Central memory CD8-positive, alpha-beta T cell (primary cell): ENCODE results near the gene SPATS2L.

Source experiments
- ATAC-seq: fragments of 150-1000 bp; cut with Tn5 transposase; replicated peaks from 2 replicates; pipeline ENCODE4 v1.10.0; 2022; ENCODE audit warnings: mild to moderate bottlenecking, moderate FRiP score, moderate number of reproducible peaks; ENCODE audit not compliant: poor library complexity, severe bottlenecking; ENCODE audit errors: extremely low read depth
- DNase-seq, 2 donors: peaks; one replicate each; pipeline ENCODE4 v3.0.0; 2021; ENCODE audit warnings: low spot score in 2 of 2
- H3K27ac Mint-ChIP-seq: one replicate; pipeline ENCODE4 v1.8.0; 2022; ENCODE audit warnings: low read depth, mild to moderate bottlenecking, moderate library complexity, mixed read lengths
- H3K27me3 Mint-ChIP-seq: one replicate; pipeline ENCODE4 v1.8.0; 2022; ENCODE audit warnings: mixed read lengths
- H3K36me3 Mint-ChIP-seq: one replicate; pipeline ENCODE4 v1.8.0; 2022; ENCODE audit warnings: mild to moderate bottlenecking, moderate library complexity, mixed read lengths; ENCODE audit not compliant: insufficient read depth
- H3K4me1 Mint-ChIP-seq: one replicate; pipeline ENCODE4 v1.8.0; 2022; ENCODE audit warnings: mixed read lengths
- H3K4me3 Mint-ChIP-seq: one replicate; pipeline ENCODE4 v1.8.0; 2022; ENCODE audit warnings: mild to moderate bottlenecking, moderate library complexity, mixed read lengths
- H3K9me3 Mint-ChIP-seq: one replicate; pipeline ENCODE4 v1.8.0; 2022; ENCODE audit warnings: mixed read lengths

The SPATS2L gene

GRCh38 chr2:200314976-200315567 lies 8.6 kb downstream of the SPATS2L start:
- H3K4me1 Mint-ChIP-seq = no peaks in the 10 kb centered on the region
- H3K27ac Mint-ChIP-seq = no peak overlapping the region
- H3K4me3 Mint-ChIP-seq = no peak overlapping the region
- H3K27me3 Mint-ChIP-seq = no peaks in the 10 kb centered on the region
- no peaks in the 10 kb centered on the region for H3K9me3 Mint-ChIP-seq
- ATAC-seq = no peak
- peaks cover 2% of the 10 kb centered on the region for H3K36me3 Mint-ChIP-seq
- DNase-seq = no peak

GRCh38 chr2:200317975-200318374 lies 11.5 kb downstream of the SPATS2L start:
- no peaks in the 10 kb centered on the region for H3K27me3 Mint-ChIP-seq
- H3K27ac Mint-ChIP-seq = no peak overlapping the region
- no peak for DNase-seq
- ATAC-seq = no peak
- H3K4me1 Mint-ChIP-seq = no peaks in the 10 kb centered on the region
- H3K9me3 Mint-ChIP-seq = no peaks in the 10 kb centered on the region
- no peak overlapping the region for H3K4me3 Mint-ChIP-seq
- H3K36me3 Mint-ChIP-seq = peaks cover 2% of the 10 kb centered on the region

DNA sequence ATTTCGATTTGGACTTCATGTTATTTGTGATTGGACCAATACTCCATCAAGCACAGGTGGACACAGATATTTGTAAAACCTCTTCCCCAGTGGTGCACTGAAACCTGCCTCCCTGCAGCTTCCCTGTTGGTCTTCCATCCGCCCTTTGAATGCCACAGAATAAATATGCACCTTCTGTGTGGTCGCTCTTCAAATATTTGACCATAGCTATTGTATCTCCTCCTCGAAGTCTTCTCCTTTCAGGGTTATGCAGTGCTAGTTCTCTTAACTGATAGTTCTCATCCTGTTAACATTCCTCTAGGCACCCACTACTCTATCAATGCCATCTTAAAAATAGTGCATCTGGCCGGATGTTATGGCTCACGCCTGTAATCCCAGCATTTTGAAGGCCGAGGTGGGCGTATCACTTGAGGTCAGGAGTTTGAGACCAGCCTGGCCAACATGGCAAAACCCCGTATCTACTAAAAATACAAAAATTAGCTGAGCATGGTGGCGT lies 12.5 kb downstream of the SPATS2L start:
- Mint-ChIP-seq H3K4me1 (no peaks in the 10 kb centered on the region), H3K9me3 (no peaks in the 10 kb centered on the region), H3K4me3 (no peak overlapping the region), H3K27me3 (no peaks in the 10 kb centered on the region), H3K27ac (no peak overlapping the region), H3K36me3 (peaks cover under 1% of the 10 kb centered on the region)
- DNase-seq (no peak), ATAC-seq (no peak)

DNA sequence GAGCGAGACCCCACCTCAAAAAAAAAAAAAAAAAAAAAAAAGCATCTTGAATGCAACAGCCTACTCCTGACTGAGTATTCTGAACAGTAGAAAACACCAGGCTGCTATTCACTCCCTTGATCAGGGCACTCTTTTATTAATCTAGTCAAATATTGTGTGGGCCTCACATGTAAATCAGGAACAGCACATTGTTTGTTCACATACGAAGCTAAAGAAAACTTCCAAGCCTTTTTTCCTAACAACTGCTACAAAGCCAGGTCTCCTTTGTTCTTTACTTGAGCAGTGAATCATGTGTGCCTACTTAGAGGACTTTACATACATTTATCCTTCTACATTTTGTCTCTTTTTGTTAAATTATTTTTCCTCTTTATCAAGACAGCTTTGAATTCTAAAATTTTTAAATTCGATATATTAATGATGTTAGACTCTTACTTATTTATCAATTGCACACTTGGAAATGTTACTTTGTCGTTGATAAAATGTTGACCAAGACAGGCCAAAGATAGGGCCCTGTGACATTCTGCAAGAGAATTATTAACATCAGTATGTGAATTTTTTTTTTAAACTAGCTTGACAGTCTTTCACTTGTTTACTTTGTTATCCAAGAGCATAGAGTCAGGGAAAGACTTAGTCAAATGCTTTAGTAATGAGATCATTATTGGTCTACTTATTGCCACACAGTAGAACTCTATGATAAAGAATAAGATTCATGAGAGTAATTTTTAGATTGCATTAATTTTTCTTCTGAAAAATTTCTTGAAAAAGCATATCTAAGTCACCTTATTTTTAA lies 13.2 kb downstream of the SPATS2L start:
- no peak overlapping the region for H3K27ac Mint-ChIP-seq
- H3K9me3 Mint-ChIP-seq = no peaks in the 10 kb centered on the region
- no peaks in the 10 kb centered on the region for H3K27me3 Mint-ChIP-seq
- H3K4me3 Mint-ChIP-seq = no peak overlapping the region
- no peak for ATAC-seq
- no peaks in the 10 kb centered on the region for H3K4me1 Mint-ChIP-seq
- DNase-seq = no peak
- H3K36me3 Mint-ChIP-seq = no peaks in the 10 kb centered on the region

- Mint-ChIP-seq H3K27me3 (no peaks in the 10 kb centered on the region), H3K36me3 (no peaks in the 10 kb centered on the region), H3K4me3 (no peak overlapping the region), H3K9me3 (no peaks in the 10 kb centered on the region), H3K27ac (no peak overlapping the region), H3K4me1 (no peaks in the 10 kb centered on the region)
- ATAC-seq (no peak), DNase-seq (no peak)
Measured at GRCh38 chr2:200320344-200320743, 13.9 kb downstream of the SPATS2L start.

DNA sequence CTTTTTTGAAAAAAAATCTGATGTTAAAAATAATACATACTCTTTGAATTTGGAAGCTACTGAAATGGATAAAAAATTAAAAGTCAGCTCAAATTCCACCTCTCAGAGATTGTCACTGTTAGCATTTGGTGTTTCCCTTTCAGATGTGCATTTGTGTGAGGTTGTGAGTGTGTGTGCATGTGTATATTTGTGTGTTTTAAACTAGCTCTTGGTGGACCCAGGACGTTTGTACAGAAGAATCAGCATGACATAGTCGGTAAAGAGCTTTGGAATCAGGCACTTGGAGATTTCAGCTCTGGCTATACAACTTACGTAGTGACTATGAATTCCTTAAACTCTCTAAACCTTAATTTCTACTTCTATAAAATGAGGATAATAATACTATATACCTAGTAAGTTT lies 14.5 kb downstream of the SPATS2L start:
- no peak for ATAC-seq
- H3K4me1 Mint-ChIP-seq = no peaks in the 10 kb centered on the region
- no peaks in the 10 kb centered on the region for H3K27me3 Mint-ChIP-seq
- H3K27ac Mint-ChIP-seq = no peak overlapping the region
- H3K9me3 Mint-ChIP-seq = no peaks in the 10 kb centered on the region
- no peaks in the 10 kb centered on the region for H3K36me3 Mint-ChIP-seq
- H3K4me3 Mint-ChIP-seq = no peak overlapping the region
- no peak for DNase-seq

DNA sequence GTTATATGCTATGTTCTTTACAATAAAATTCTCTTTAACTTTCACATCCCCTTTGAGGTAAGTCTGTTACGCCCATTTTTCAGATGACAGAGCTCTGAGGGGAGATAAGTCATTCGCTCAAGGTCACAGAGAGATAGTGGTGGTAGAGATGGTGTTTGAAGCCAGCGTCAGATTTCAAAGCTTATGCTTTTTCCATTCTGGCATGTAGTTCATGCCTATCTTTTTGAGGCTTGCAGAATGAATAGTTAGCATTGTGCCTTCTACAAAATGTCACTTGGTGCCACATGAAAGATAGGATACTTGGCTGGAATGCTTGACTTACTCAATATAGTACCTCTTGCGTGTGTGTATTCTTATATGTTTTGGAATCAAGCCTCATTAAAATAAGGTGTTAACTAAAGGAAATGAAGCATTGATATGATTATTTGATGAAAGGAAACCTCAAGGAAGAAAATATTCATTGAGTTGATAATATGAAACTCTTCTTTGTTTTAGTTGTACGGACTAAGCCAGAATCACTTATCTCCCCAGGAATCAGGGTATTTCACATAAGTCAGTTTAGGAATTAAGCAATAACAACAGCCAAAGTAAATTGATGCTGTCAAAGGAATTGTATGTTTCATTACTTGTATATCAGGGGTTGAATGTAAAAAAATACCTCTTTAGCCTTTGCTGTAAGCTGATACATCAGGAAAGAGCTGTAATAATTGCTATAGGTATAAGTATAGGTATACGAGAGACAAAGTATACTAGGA lies 15.5 kb downstream of the SPATS2L start:
- DNase-seq (no peak), ATAC-seq (no peak)
- Mint-ChIP-seq H3K27ac (no peak overlapping the region), H3K4me1 (no peaks in the 10 kb centered on the region), H3K9me3 (no peaks in the 10 kb centered on the region), H3K4me3 (no peak overlapping the region), H3K36me3 (no peaks in the 10 kb centered on the region), H3K27me3 (no peaks in the 10 kb centered on the region)

DNA sequence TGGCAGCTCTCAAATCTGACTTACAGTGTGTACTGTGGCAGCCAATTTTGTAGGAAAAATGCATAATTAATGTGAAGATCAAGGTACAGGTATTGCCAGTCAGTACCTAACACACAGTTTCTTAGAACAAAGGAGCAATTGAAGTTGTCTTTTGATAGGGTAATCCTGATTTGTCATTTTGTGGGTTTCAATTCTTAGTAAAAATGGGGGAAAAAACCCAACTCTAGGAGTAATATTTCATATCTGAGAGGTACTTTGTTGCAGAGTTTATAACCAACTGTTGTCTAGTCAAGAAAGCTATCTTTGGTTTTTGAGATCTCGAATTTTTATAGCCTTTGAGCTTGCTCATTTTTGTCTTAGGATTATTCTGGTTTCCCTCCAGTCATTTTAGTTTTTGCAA lies 16.1 kb downstream of the SPATS2L start:
- H3K36me3 Mint-ChIP-seq = no peaks in the 10 kb centered on the region
- H3K4me1 Mint-ChIP-seq = no peaks in the 10 kb centered on the region
- ATAC-seq (no peak), DNase-seq (no peak)
- no peaks in the 10 kb centered on the region for H3K27me3 Mint-ChIP-seq
- H3K27ac Mint-ChIP-seq = no peak overlapping the region
- H3K9me3 Mint-ChIP-seq = no peaks in the 10 kb centered on the region
- H3K4me3 Mint-ChIP-seq = no peak overlapping the region

DNA sequence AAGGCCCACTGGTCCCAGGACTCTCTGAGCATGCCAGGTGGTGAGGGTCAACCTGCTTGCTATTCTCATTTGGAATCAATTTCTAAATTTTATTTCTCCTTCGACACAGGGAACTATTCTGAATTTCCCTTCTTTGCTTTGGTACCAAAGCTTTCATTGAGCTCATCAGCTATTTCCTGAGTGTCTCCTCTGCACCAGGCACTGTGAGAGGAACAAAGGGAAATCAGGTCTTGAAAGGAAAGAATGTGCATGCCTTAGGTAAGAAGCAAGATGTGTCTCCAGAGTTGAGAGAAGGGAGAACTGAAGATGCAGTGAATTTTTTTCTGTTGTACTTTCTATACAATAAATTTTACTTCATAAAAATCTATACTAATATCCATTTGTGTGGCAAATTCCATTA lies 17.9 kb downstream of the SPATS2L start:
- no peak for ATAC-seq
- no peaks in the 10 kb centered on the region for H3K4me1 Mint-ChIP-seq
- no peaks in the 10 kb centered on the region for H3K36me3 Mint-ChIP-seq
- DNase-seq = no peak
- no peak overlapping the region for H3K27ac Mint-ChIP-seq
- no peaks in the 10 kb centered on the region for H3K9me3 Mint-ChIP-seq
- no peaks in the 10 kb centered on the region for H3K27me3 Mint-ChIP-seq
- no peak overlapping the region for H3K4me3 Mint-ChIP-seq

GRCh38 chr2:200329384-200329783 lies 22.9 kb downstream of the SPATS2L start:
- no peak for ATAC-seq
- no peaks in the 10 kb centered on the region for H3K4me1 Mint-ChIP-seq
- H3K4me3 Mint-ChIP-seq = no peak overlapping the region
- no peak overlapping the region for H3K27ac Mint-ChIP-seq
- no peaks in the 10 kb centered on the region for H3K9me3 Mint-ChIP-seq
- H3K27me3 Mint-ChIP-seq = no peaks in the 10 kb centered on the region
- peaks cover 2% of the 10 kb centered on the region for H3K36me3 Mint-ChIP-seq
- DNase-seq = no peak

DNA sequence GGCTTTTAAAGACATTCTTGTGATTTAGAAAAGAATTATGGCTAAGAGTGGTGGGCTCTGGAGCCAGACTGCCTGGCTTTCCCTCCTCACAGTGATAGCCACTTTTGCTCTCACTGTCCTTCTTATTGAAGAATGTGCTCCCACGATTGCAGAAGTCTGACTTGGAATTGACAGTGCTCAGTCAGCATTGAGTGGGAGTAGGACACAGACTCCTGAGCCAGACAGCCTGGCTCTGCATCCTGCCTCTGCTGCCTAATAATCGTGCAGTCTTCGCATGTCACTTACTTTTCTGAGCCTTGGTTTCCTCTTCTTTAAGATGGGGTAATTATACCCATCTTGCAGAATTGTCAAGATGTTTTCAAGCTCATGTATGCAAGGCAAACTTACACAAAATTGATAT lies 23.3 kb downstream of the SPATS2L start:
- no peaks in the 10 kb centered on the region for H3K4me1 Mint-ChIP-seq
- peaks cover 2% of the 10 kb centered on the region for H3K36me3 Mint-ChIP-seq
- no peaks in the 10 kb centered on the region for H3K27me3 Mint-ChIP-seq
- H3K4me3 Mint-ChIP-seq = no peak overlapping the region
- H3K9me3 Mint-ChIP-seq = no peaks in the 10 kb centered on the region
- no peak for ATAC-seq
- H3K27ac Mint-ChIP-seq = no peak overlapping the region
- no peak for DNase-seq

DNA sequence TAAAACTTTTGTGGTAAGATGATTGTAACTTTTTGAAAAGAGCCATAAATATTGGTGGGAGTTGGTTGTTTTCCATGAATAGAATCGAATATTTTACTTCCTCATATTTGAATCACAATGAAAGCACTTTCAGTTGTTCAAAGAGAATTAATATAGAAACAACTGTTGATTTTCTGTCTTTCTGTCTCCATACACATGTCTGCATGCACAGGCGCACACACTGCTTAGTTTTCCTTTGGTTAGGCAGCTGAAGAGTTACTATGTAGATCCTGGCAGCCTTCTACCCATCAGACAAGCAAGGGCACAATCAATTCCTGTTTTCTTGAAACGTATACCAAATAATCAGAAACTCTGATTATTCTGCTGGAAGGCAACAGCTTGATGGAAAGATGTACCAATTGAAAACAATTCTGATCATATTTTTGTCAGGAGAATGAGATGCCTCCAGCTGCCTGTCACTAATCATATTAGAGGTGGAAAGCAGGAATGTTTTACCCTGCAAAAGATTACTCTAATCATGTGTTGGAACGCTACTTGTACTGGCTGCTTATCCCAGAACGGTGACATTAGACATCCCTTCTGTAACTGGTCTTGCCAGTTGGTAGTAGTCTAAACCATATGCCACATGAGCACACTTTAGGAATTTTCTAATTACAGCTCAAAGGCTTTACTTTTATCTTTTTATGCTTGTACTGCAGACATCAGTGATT lies 24.0 kb downstream of the SPATS2L start:
- ATAC-seq (no peak), DNase-seq (no peak)
- Mint-ChIP-seq H3K27me3 (no peaks in the 10 kb centered on the region), H3K4me3 (no peak overlapping the region), H3K4me1 (no peaks in the 10 kb centered on the region), H3K36me3 (peaks cover 2% of the 10 kb centered on the region), H3K9me3 (no peaks in the 10 kb centered on the region), H3K27ac (no peak overlapping the region)
